ENCODE results near the gene GNPTAB.

GNPTAB gene

DNA sequence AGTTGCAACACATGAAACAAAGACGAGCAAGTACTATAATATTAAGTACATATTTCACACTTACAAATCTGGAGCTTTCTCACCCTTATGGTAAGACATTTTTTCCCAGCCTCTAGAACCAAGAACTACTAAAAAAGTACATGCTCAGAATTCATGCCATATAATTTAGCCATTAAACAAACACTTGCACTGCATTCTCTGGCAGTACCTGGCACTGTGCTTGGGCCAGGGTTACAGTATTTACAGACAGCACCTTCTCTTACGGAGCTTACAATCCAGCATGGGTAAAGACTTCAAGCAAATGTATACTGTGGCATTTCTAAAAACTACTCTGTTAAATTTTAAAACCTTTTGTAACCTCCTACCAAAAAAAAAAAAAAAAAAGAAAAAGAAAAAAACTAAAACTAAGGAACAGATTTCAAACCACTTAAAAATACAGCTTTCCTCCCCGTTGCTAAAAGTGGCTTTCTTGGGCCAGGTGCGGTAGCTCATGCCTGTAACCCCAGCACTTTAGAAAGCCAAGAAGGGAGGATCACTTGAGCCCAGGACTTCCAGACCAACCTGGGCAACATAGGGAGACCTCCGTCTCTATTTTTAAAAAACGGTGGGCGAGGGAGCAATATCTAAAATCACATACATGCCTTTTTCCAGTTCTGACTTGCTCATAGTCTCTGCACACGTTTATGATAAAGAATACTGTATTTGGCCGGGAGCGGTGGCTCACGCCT, 956 bp downstream of the GNPTAB start:
- Histone ChIP-seq H4K91ac (ENCODE audit: low read length) (no peak overlapping the region), H3K18ac (ENCODE audit: low read depth in 1 of 2, low read length in 2 of 2) (no peak overlapping the region), H3K4me2 (ENCODE audit: low read length, poor library complexity, severe bottlenecking) (peak overlapping the region; percentile 90), H3K4me3 (ENCODE audit: insufficient read depth in 1 of 2, low read depth in 1 of 2, low read length in 2 of 2) (peak overlapping the region; percentile 97 to 99), H3K79me1 (replicated peaks; ENCODE audit: low read length, poor library complexity, severe bottlenecking) (peaks cover 8% of the 10 kb centered on the region), H3K27me3 (ENCODE audit: control insufficient read depth in 1 of 2, insufficient read depth in 1 of 2, low read length in 2 of 2) (no peaks in the 10 kb centered on the region), H3K9me3 (ENCODE audit: control insufficient read depth, low read length) (no peaks in the 10 kb centered on the region), H3K36me3 (ENCODE audit: control insufficient read depth in 1 of 2, insufficient read depth in 2 of 2, low read depth in 1 of 2, low read length in 2 of 2) (no peaks in the 10 kb centered on the region), H3K14ac (ENCODE audit: low read length in 2 of 2) (no peak overlapping the region), H4K8ac (ENCODE audit: low read length) (no peak overlapping the region), H3K9ac (ENCODE audit: low read length) (peak overlapping the region; percentile 93), H3K27ac (ENCODE audit: low read length, poor library complexity, severe bottlenecking) (no peak overlapping the region), H2AK5ac (ENCODE audit: low read length, severe bottlenecking) (no peak overlapping the region), H3K4ac (ENCODE audit: low read depth in 1 of 2, low read length in 2 of 2) (peak overlapping the region; percentile 57 to 99), H2BK12ac (ENCODE audit: low read length in 2 of 2) (no peak overlapping the region), H3K4me1 (ENCODE audit: control insufficient read depth, insufficient read depth, low read depth, low read length) (no peaks in the 10 kb centered on the region), H2AFZ (ENCODE audit: low read depth, low read length) (no peak overlapping the region), H2BK5ac (ENCODE audit: low read depth, low read length, poor library complexity, severe bottlenecking) (no peak overlapping the region), H3K23ac (ENCODE audit: low read length in 2 of 2) (no peak overlapping the region), H2BK120ac (ENCODE audit: low read depth, low read length) (no peak overlapping the region), H2BK15ac (ENCODE audit: low read depth, poor library complexity, severe bottlenecking) (no peak overlapping the region)
- 14% methylated on average over 11 of the region's 11 CpGs for WGBS
- DNase-seq, result peak; percentile 25

- Histone ChIP-seq H3K27me3 (ENCODE audit: control insufficient read depth in 1 of 2, insufficient read depth in 1 of 2, low read length in 2 of 2) (no peaks in the 10 kb centered on the region), H3K23ac (ENCODE audit: low read length in 2 of 2) (no peak overlapping the region), H2AFZ (ENCODE audit: low read depth, low read length) (no peak overlapping the region), H3K14ac (ENCODE audit: low read length in 2 of 2) (no peak overlapping the region), H3K4me1 (ENCODE audit: control insufficient read depth, insufficient read depth, low read depth, low read length) (peaks cover 1% of the 10 kb centered on the region), H4K91ac (ENCODE audit: low read length) (no peak overlapping the region), H2BK15ac (ENCODE audit: low read depth, poor library complexity, severe bottlenecking) (no peak overlapping the region), H3K18ac (ENCODE audit: low read depth in 1 of 2, low read length in 2 of 2) (no peak overlapping the region), H3K4me2 (ENCODE audit: low read length, poor library complexity, severe bottlenecking) (no peak overlapping the region), H3K79me1 (replicated peaks; ENCODE audit: low read length, poor library complexity, severe bottlenecking) (peaks cover 11% of the 10 kb centered on the region), H3K9ac (ENCODE audit: low read length) (no peak overlapping the region), H3K4ac (ENCODE audit: low read depth in 1 of 2, low read length in 2 of 2) (no peak overlapping the region), H3K9me3 (ENCODE audit: control insufficient read depth, low read length) (no peaks in the 10 kb centered on the region), H2BK12ac (ENCODE audit: low read length in 2 of 2) (no peak overlapping the region), H3K36me3 (ENCODE audit: control insufficient read depth in 1 of 2, insufficient read depth in 2 of 2, low read depth in 1 of 2, low read length in 2 of 2) (no peaks in the 10 kb centered on the region), H2BK5ac (ENCODE audit: low read depth, low read length, poor library complexity, severe bottlenecking) (no peak overlapping the region), H4K8ac (ENCODE audit: low read length) (no peak overlapping the region), H3K4me3 (ENCODE audit: insufficient read depth in 1 of 2, low read depth in 1 of 2, low read length in 2 of 2) (peak overlapping the region in 1 of 2 experiments; percentile 97), H2AK5ac (ENCODE audit: low read length, severe bottlenecking) (no peak overlapping the region), H3K27ac (ENCODE audit: low read length, poor library complexity, severe bottlenecking) (no peak overlapping the region), H2BK120ac (ENCODE audit: low read depth, low read length) (no peak overlapping the region)
- WGBS, result 95% methylated on average over 6 of the region's 6 CpGs
- DNase-seq, result no peak
These were observed 2.1 kb downstream of the GNPTAB start for GRCh38 chr12:101828463-101829196.

- Histone ChIP-seq H3K9ac (ENCODE audit: low read length) (no peak overlapping the region), H4K8ac (ENCODE audit: low read length) (no peak overlapping the region), H3K18ac (ENCODE audit: low read depth in 1 of 2, low read length in 2 of 2) (no peak overlapping the region), H2BK12ac (ENCODE audit: low read length in 2 of 2) (no peak overlapping the region), H3K9me3 (ENCODE audit: control insufficient read depth, low read length) (no peaks in the 10 kb centered on the region), H2BK15ac (ENCODE audit: low read depth, poor library complexity, severe bottlenecking) (no peak overlapping the region), H3K4me1 (ENCODE audit: control insufficient read depth, insufficient read depth, low read depth, low read length) (peaks cover 1% of the 10 kb centered on the region), H3K36me3 (ENCODE audit: control insufficient read depth in 1 of 2, insufficient read depth in 2 of 2, low read depth in 1 of 2, low read length in 2 of 2) (no peaks in the 10 kb centered on the region), H2BK5ac (ENCODE audit: low read depth, low read length, poor library complexity, severe bottlenecking) (no peak overlapping the region), H3K4me2 (ENCODE audit: low read length, poor library complexity, severe bottlenecking) (no peak overlapping the region), H3K27ac (ENCODE audit: low read length, poor library complexity, severe bottlenecking) (no peak overlapping the region), H3K14ac (ENCODE audit: low read length in 2 of 2) (no peak overlapping the region), H3K4me3 (ENCODE audit: insufficient read depth in 1 of 2, low read depth in 1 of 2, low read length in 2 of 2) (no peak overlapping the region), H3K27me3 (ENCODE audit: control insufficient read depth in 1 of 2, insufficient read depth in 1 of 2, low read length in 2 of 2) (no peaks in the 10 kb centered on the region), H2BK120ac (ENCODE audit: low read depth, low read length) (no peak overlapping the region), H3K4ac (ENCODE audit: low read depth in 1 of 2, low read length in 2 of 2) (no peak overlapping the region), H3K23ac (ENCODE audit: low read length in 2 of 2) (no peak overlapping the region), H4K91ac (ENCODE audit: low read length) (no peak overlapping the region), H2AFZ (ENCODE audit: low read depth, low read length) (no peak overlapping the region), H3K79me1 (replicated peaks; ENCODE audit: low read length, poor library complexity, severe bottlenecking) (peaks cover 20% of the 10 kb centered on the region), H2AK5ac (ENCODE audit: low read length, severe bottlenecking) (no peak overlapping the region)
- 90% methylated on average over 3 of the region's 3 CpGs for WGBS
- DNase-seq, result peak; percentile 15
These were observed 3.9 kb downstream of the GNPTAB start for GRCh38 chr12:101826766-101827368.

DNA sequence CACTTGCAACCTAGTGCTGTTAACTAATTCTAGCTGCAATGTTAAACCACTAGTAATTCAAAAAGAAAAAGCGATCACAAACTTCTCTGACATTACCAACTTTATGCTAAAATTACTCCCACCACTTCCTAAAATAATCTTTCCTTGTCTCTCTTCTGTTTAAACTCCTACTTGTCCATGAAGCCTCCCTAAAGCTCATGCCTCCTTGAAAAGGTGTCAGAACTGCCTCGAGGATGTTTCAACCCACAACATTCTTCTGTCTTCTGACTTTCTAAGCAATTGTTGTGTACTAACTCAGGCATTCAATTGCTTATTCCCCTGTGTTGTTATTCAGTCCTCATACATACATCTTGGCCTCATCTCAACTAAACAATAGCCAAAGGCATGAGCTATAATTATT, 5.9 kb downstream of the GNPTAB start:
- no peak overlapping the region for H2BK5ac ChIP-seq (ENCODE audit: low read depth, low read length, poor library complexity, severe bottlenecking)

More for the DNA sequence above, 5.9 kb downstream of the GNPTAB start:
- H3K18ac ChIP-seq (ENCODE audit: low read depth in 1 of 2, low read length in 2 of 2), result no peak overlapping the region
- no peak overlapping the region for H2AFZ ChIP-seq (ENCODE audit: low read depth, low read length)
- H4K8ac ChIP-seq (ENCODE audit: low read length), result no peak overlapping the region
- H3K14ac ChIP-seq (ENCODE audit: low read length in 2 of 2), result no peak overlapping the region
- no peak overlapping the region for H2BK12ac ChIP-seq (ENCODE audit: low read length in 2 of 2)
- no peak overlapping the region for H2AK5ac ChIP-seq (ENCODE audit: low read length, severe bottlenecking)
- no peaks in the 10 kb centered on the region for H3K27me3 ChIP-seq (ENCODE audit: control insufficient read depth in 1 of 2, insufficient read depth in 1 of 2, low read length in 2 of 2)
- no peak overlapping the region for H3K27ac ChIP-seq (ENCODE audit: low read length, poor library complexity, severe bottlenecking)
- no peak for DNase-seq
- 71% methylated on average over 2 of the region's 2 CpGs for WGBS
- H3K4me3 ChIP-seq (ENCODE audit: insufficient read depth in 1 of 2, low read depth in 1 of 2, low read length in 2 of 2), result no peak overlapping the region
- no peak overlapping the region for H3K23ac ChIP-seq (ENCODE audit: low read length in 2 of 2)
- H3K79me1 ChIP-seq (replicated peaks; ENCODE audit: low read length, poor library complexity, severe bottlenecking), result peaks cover 29% of the 10 kb centered on the region
- no peak overlapping the region for H2BK15ac ChIP-seq (ENCODE audit: low read depth, poor library complexity, severe bottlenecking)
- H3K9ac ChIP-seq (ENCODE audit: low read length), result no peak overlapping the region
- H3K4me2 ChIP-seq (ENCODE audit: low read length, poor library complexity, severe bottlenecking), result no peak overlapping the region
- no peaks in the 10 kb centered on the region for H3K36me3 ChIP-seq (ENCODE audit: control insufficient read depth in 1 of 2, insufficient read depth in 2 of 2, low read depth in 1 of 2, low read length in 2 of 2)
- no peak overlapping the region for H3K4ac ChIP-seq (ENCODE audit: low read depth in 1 of 2, low read length in 2 of 2)
- H4K91ac ChIP-seq (ENCODE audit: low read length), result no peak overlapping the region
- no peak overlapping the region for H2BK120ac ChIP-seq (ENCODE audit: low read depth, low read length)
- no peaks in the 10 kb centered on the region for H3K9me3 ChIP-seq (ENCODE audit: control insufficient read depth, low read length)
- H3K4me1 ChIP-seq (ENCODE audit: control insufficient read depth, insufficient read depth, low read depth, low read length), result peaks cover 1% of the 10 kb centered on the region
